BLaER1 (cell line): ENCODE data around the gene OR1E1.
"Not testable (repeated sequence)": the region's sequence is repeated elsewhere in the genome, so short reads cannot be mapped to it uniquely, and the experiment has no call there.

ENCODE experiments used
- H3K27ac ChIP-seq: shearing (Covaris generic); formaldehyde crosslinking; 2 replicates; pipeline ENCODE4 v1.8.1; 2022
- H3K27me3 ChIP-seq: shearing (Covaris generic); formaldehyde crosslinking; 2 replicates; pipeline ENCODE4 v1.8.1; 2022
- H3K36me3 ChIP-seq: shearing (Covaris generic); formaldehyde crosslinking; 2 replicates; pipeline ENCODE4 v1.8.1; 2022
- H3K4me1 ChIP-seq: shearing (Covaris generic); formaldehyde crosslinking; 2 replicates; pipeline ENCODE4 v1.8.1; 2022
- H3K4me2 ChIP-seq: shearing (Covaris generic); formaldehyde crosslinking; 2 replicates; pipeline ENCODE4 v1.8.1; 2022
- H3K4me3 ChIP-seq: shearing (Covaris generic); formaldehyde crosslinking; 2 replicates; pipeline ENCODE4 v1.8.1; 2022
- H3K9ac ChIP-seq: shearing (Covaris generic); formaldehyde crosslinking; 2 replicates; pipeline ENCODE4 v1.8.1; 2022
- H3K9me3 ChIP-seq: shearing (Covaris generic); formaldehyde crosslinking; 2 replicates; pipeline ENCODE4 v1.8.1; 2022
- H4K20me1 ChIP-seq: shearing (Covaris generic); formaldehyde crosslinking; 2 replicates; pipeline ENCODE4 v1.8.1; 2022
- Cebpa-rat ChIP-seq: shearing (Covaris generic); IDR thresholded peaks from 2 replicates; pipeline ENCODE4 v1.8.1; 2022

OR1E1 gene

DNA sequence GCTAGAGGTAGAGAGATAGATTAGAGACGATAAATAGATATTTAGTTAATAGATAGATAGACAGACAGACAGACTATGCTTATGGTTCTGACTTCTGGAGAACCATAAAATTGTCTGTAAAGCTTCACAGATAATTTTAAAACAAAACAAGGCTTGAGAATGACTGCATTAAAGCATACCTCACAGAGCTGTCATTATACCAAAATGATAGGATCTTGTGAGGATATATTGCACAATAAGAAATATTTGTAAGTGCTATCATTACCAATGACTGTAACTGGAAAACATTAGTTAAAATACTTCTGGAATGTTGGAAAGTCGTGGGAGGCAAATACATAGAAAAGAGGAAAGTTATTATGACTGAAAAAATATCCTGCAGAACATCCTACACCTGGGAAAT lies 3.6 kb upstream of the OR1E1 start:
- Histone ChIP-seq H3K9ac (no peak overlapping the region), H4K20me1 (no peaks in the 10 kb centered on the region)
- no peak for TF ChIP-seq Cebpa-rat

DNA sequence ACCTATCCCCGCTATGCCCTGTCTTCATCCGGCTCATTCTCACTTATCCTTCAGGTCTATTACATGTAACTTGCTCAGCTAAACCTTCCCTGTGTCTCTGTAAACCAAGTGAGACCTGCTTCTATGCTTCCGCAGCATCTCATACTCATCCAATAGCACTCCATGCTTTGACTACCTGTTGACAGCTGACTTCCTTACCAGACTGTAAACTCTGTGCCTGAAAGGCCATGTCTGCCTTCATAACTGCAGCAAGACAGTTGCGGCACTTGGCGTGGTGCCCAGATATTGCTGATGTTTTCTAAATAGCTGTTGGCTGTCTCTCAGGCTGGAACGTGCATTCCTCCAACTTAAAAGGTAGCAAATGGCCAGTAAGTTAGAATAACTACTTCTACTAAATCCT lies 1.8 kb upstream of the OR1E1 start:
- no peak overlapping the region for H3K27ac ChIP-seq
- H3K36me3 ChIP-seq, result no peaks in the 10 kb centered on the region
- H3K9ac ChIP-seq, result no peak overlapping the region
- no peaks in the 10 kb centered on the region for H3K27me3 ChIP-seq
- no peak overlapping the region for H3K4me2 ChIP-seq
- no peak overlapping the region for H3K4me3 ChIP-seq
- no peak for TF ChIP-seq Cebpa-rat
- no peaks in the 10 kb centered on the region for H4K20me1 ChIP-seq
- H3K9me3 ChIP-seq, result no peaks in the 10 kb centered on the region
- no peaks in the 10 kb centered on the region for H3K4me1 ChIP-seq

More for the DNA sequence above, 3.6 kb upstream of the OR1E1 start:
- no peak overlapping the region for H3K27ac ChIP-seq
- H3K4me1 ChIP-seq, result no peaks in the 10 kb centered on the region
- peaks cover 11% of the 10 kb centered on the region for H3K9me3 ChIP-seq
- no peak overlapping the region for H3K4me3 ChIP-seq
- H3K4me2 ChIP-seq, result no peak overlapping the region
- no peaks in the 10 kb centered on the region for H3K36me3 ChIP-seq
- no peaks in the 10 kb centered on the region for H3K27me3 ChIP-seq

DNA sequence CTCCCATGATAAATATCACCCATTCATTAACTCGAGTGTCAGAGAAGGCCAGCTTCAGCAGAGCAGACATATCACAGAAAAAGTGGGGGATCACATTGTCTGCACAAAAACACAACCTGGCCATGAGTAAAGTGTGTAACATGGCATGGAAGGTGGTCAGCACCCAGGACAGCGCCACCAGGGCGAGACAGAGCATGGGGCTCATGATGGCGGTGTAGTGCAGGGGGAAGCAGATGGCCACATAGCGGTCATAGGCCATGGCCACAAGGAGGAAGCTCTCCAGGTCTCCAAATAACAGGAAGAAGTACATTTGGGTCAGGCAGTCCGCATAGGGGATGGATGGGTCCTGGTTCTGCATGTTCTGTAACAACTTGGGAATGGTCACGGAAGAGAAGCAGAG lies 409 bp downstream of the OR1E1 start:
- H3K27ac ChIP-seq, H3K27me3 ChIP-seq, H3K9me3 ChIP-seq, H3K4me3 ChIP-seq, H3K4me2 ChIP-seq, H3K36me3 ChIP-seq, H3K9ac ChIP-seq, H3K4me1 ChIP-seq, H4K20me1 ChIP-seq: not testable (repeated sequence)

DNA sequence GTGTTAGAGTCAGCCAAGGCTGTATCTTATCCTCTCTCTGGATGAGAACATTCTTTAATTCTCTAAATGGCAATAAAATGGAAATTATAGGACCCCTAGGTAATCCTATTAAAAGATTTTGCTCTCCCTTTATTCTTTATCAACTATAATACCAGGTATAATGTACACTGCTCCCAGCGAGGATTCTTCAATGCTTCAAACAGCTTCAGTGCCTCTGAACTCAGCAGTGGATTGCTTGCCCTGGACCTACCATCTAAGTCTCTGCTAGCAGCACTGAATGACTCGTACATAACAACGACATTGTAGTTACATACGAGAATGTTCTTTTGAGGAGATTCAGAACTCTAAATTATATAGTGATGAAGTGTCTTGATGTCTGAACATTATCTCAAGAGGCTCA lies 8.4 kb downstream of the OR1E1 start:
- H3K36me3 ChIP-seq, result no peaks in the 10 kb centered on the region
- no peak overlapping the region for H3K27ac ChIP-seq
- H4K20me1 ChIP-seq, result no peaks in the 10 kb centered on the region
- H3K9ac ChIP-seq, result no peak overlapping the region
- no peak for TF ChIP-seq Cebpa-rat
- no peaks in the 10 kb centered on the region for H3K27me3 ChIP-seq
- no peak overlapping the region for H3K4me3 ChIP-seq
- H3K9me3 ChIP-seq, result peaks cover 14% of the 10 kb centered on the region
- H3K4me2 ChIP-seq, result no peak overlapping the region
- no peaks in the 10 kb centered on the region for H3K4me1 ChIP-seq

DNA sequence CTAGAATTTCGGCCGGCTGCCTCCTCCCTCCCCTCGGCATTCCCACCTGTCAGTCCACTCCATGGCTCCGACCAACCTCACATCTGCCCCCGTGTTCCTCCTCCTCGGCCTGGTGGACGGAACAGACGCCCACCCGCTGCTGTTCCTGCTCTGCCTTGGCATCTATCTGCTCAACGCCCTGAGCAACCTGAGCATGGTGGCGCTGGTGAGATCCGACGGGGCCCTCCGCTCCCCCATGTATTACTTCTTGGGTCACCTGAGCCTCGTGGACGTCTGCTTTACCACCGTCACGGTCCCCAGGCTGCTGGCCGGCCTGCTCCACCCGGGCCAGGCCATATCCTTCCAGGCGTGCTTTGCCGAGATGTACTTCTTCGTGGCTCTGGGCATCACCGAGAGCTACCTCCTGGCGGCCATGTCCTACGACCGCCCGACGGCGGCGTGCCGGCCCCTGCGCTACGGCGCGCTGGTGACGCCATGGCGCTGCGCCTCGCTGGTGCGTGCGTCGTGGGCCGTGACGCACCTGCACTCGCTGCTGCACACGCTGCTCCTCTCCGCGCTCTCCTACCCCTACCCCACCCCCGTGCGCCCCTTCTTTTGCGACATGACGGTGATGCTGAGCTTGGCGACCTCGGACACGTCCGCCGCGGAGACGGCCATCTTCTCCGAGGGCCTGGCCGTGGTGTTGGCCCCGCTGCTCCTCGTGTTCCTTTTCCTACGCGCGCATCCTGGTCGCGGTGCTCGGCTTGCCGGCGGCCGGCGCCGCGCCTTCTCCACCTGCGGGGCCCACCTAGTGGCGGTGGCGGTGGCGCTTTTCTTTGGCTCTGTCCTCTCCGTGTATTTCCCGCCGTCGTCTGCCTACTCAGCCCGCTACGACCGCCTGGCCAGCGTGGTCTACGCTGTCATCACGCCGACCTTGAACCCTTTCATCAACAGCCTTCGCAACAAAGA lies 12.1 kb downstream of the OR1E1 start, which contains the start of gene OR3A2:
Gene OR3A2, minus strand, starts transcription at position 440 of the 948 bp plus-strand sequence.
- no peak for TF ChIP-seq Cebpa-rat
- H3K27ac ChIP-seq, result no peak within 1 kb of the TSS
- H3K9ac ChIP-seq, result no peak within 1 kb of the TSS
- no peaks in the 10 kb centered on the region for H3K4me1 ChIP-seq
- H3K4me3 ChIP-seq, result no peak within 1 kb of the TSS
- H3K27me3 ChIP-seq, result no peaks in the 10 kb centered on the region
- H3K9me3 ChIP-seq, result peaks cover 10% of the 10 kb centered on the region
- H3K4me2 ChIP-seq, result no peak within 1 kb of the TSS
- H4K20me1 ChIP-seq, result no peaks in the 10 kb centered on the region
- H3K36me3 ChIP-seq, result no peaks in the 10 kb centered on the region

DNA sequence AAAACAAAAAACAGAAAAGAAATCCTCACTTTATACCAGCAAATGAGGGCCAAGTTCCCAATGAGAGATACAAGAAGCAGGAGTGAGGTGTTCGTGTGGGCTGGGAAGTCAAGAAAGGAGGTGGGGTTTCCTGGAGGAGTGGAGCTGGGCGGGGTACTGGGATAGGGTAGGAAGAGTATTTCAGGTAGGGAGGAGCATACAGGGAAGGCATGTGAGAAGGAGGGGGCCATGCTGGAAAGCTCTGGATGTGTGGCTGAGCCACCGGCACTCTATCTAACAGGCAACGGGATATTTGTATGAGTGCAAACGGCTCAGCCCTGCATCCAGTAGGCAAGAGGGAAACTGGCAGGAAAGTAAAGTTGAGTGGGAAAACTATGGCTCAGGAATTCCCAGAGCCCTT lies 16.3 kb downstream of the OR1E1 start:
- Histone ChIP-seq H3K9ac (no peak overlapping the region), H3K4me1 (no peaks in the 10 kb centered on the region), H3K27me3 (no peaks in the 10 kb centered on the region), H3K9me3 (peaks cover 10% of the 10 kb centered on the region), H4K20me1 (no peaks in the 10 kb centered on the region), H3K4me2 (no peak overlapping the region), H3K4me3 (no peak overlapping the region), H3K27ac (no peak overlapping the region), H3K36me3 (no peaks in the 10 kb centered on the region)
- TF ChIP-seq Cebpa-rat, result no peak

DNA sequence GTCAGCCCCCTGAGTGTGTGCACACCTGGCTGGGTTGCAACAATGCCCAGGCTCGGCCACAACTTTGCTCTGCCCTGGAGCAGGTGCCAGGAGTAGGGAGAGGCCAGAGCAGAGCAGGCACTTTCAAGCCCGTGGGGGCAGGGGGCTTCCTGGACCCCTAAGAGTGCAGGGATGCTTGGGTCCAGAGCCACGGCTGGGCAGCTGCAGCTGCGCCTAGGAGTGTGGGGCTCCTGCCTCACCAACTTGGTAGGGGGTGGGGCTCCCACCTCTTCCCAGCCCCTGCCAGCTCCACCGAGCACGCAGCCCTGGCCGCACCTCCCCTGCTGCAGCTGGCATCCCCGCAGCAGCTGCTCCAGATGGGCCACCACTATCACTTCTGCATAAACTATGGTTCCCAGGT lies 19.9 kb downstream of the OR1E1 start:
- Histone ChIP-seq H4K20me1 (no peaks in the 10 kb centered on the region), H3K27ac (no peak overlapping the region), H3K36me3 (no peaks in the 10 kb centered on the region), H3K4me3 (no peak overlapping the region), H3K4me1 (no peaks in the 10 kb centered on the region), H3K4me2 (no peak overlapping the region), H3K9me3 (peaks cover 9% of the 10 kb centered on the region), H3K9ac (no peak overlapping the region), H3K27me3 (no peaks in the 10 kb centered on the region)
- TF ChIP-seq Cebpa-rat, result no peak

DNA sequence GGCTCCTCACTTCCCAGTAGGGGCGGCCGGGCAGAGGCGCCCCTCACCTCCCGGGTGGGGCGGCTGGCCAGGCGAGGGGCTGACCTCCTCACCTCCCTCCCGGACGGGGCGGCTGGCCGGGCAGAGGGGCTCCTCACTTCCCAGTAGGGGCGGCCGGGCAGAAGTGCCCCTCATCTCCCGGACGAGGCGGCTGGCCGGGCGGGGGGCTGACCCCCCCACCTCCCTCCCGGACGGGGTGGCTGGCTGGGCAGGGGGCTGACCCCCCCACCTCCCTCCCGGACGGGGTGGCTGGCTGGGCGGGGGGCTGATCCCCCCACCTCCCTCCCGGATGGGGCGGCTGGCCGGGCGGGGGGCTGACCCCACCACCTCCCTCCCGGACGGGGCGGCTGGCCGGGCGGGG lies 27.0 kb downstream of the OR1E1 start:
- not testable (repeated sequence) for H3K4me2 ChIP-seq, H3K27me3 ChIP-seq, H3K27ac ChIP-seq, H3K36me3 ChIP-seq, H3K4me1 ChIP-seq, H4K20me1 ChIP-seq, H3K9ac ChIP-seq, H3K4me3 ChIP-seq
- peaks cover 30% of the 10 kb centered on the region for H3K9me3 ChIP-seq
